8988T (cell line): ENCODE results near the gene RANBP1.
A peak's percentile ranks its signal among the peaks of the same experiment; 100 is the strongest.
"Not testable (repeated sequence)": the region's sequence is repeated elsewhere in the genome, so short reads cannot be mapped to it uniquely, and the experiment has no call there.

Source experiments
- DNase-seq: peaks from one replicate; pipeline ENCODE4 v3.0.0; 2011

The RANBP1 gene

GRCh38 chr22:20155330-20156041 lies 39.6 kb downstream of the RANBP1 start:
- no peak for DNase-seq

GRCh38 chr22:20156042-20156389 lies 40.1 kb downstream of the RANBP1 start:
- no peak for DNase-seq

GRCh38 chr22:20156611-20157429 lies 40.9 kb downstream of the RANBP1 start:
- peak; percentile 91 for DNase-seq

- DNase-seq, result no peak
Measured at GRCh38 chr22:20157430-20158183, 41.7 kb downstream of the RANBP1 start.

GRCh38 chr22:20158391-20159036 lies 42.6 kb downstream of the RANBP1 start:
- DNase-seq, result no peak

GRCh38 chr22:20159076-20159475 lies 43.2 kb downstream of the RANBP1 start:
- DNase-seq, result no peak

GRCh38 chr22:20159531-20159930 lies 43.6 kb downstream of the RANBP1 start:
- not testable (repeated sequence) for DNase-seq

- DNase-seq, result no peak
Measured at GRCh38 chr22:20160041-20160440, 44.1 kb downstream of the RANBP1 start.

GRCh38 chr22:20164863-20165262 lies 49.0 kb downstream of the RANBP1 start:
- DNase-seq, result no peak

- no peak for DNase-seq
Measured at GRCh38 chr22:20165421-20165820, 49.5 kb downstream of the RANBP1 start.

GRCh38 chr22:20165913-20166312 lies 50.0 kb downstream of the RANBP1 start:
- DNase-seq, result no peak

- DNase-seq, result no peak
Measured at GRCh38 chr22:20166703-20167102, 50.8 kb downstream of the RANBP1 start.

- no peak for DNase-seq
Measured at GRCh38 chr22:20167643-20168322, 51.9 kb downstream of the RANBP1 start.

- DNase-seq, result no peak
Measured at GRCh38 chr22:20169253-20169822, 53.4 kb downstream of the RANBP1 start.

- DNase-seq, result no peak
Measured at GRCh38 chr22:20170170-20170569, 54.3 kb downstream of the RANBP1 start.

GRCh38 chr22:20171288-20172140 lies 55.6 kb downstream of the RANBP1 start:
- no peak for DNase-seq

- no peak for DNase-seq
Measured at GRCh38 chr22:20172141-20172613, 56.3 kb downstream of the RANBP1 start.

GRCh38 chr22:20173246-20173645 lies 57.3 kb downstream of the RANBP1 start:
- no peak for DNase-seq

GRCh38 chr22:20173772-20174171 lies 57.9 kb downstream of the RANBP1 start:
- DNase-seq, result no peak

- DNase-seq, result peak; percentile 58
Measured at GRCh38 chr22:20174785-20175596, 59.1 kb downstream of the RANBP1 start.
